Stimulated activated CD8-positive, alpha-beta memory T cell treated with anti-CD3 and anti-CD28 coated beads, Interleukin-4, amount 100 ng/mL, for 48 hours (primary cell): ENCODE data around the gene GNG2.

Source experiments
- DNase-seq: peaks from one replicate; pipeline ENCODE4 v3.0.0-alpha.2; 2020

GNG2 gene

GRCh38 chr14:51951656-51952055, 91.2 kb downstream of the GNG2 start:
- no peak for DNase-seq

GRCh38 chr14:51954031-51954430, 93.6 kb downstream of the GNG2 start:
- no peak for DNase-seq

GRCh38 chr14:51954657-51955056, 94.2 kb downstream of the GNG2 start:
- no peak for DNase-seq

GRCh38 chr14:51957950-51958349, 97.5 kb downstream of the GNG2 start:
- no peak for DNase-seq

GRCh38 chr14:51959928-51960327, 99.5 kb downstream of the GNG2 start:
- no peak for DNase-seq

GRCh38 chr14:51960866-51961265, 100.5 kb downstream of the GNG2 start:
- no peak for DNase-seq

GRCh38 chr14:51962711-51963110, 102.3 kb downstream of the GNG2 start:
- no peak for DNase-seq

- DNase-seq, result no peak
Observed at GRCh38 chr14:51963286-51963685, 102.9 kb downstream of the GNG2 start.

- no peak for DNase-seq
Observed at GRCh38 chr14:51967521-51967920, 107.1 kb downstream of the GNG2 start.

- no peak for DNase-seq
Observed at GRCh38 chr14:51969852-51970540, 109.6 kb downstream of the GNG2 start.

GRCh38 chr14:51972566-51972965, 112.2 kb downstream of the GNG2 start:
- DNase-seq, result no peak

- no peak for DNase-seq
Observed at GRCh38 chr14:51977075-51977474, 116.7 kb downstream of the GNG2 start.

GRCh38 chr14:51978681-51979085, 118.3 kb downstream of the GNG2 start:
- DNase-seq, result no peak

- peak; percentile 94 for DNase-seq
Observed at GRCh38 chr14:51979088-51979709, 118.8 kb downstream of the GNG2 start.

- DNase-seq, result no peak
Observed at GRCh38 chr14:51981218-51981854, 120.9 kb downstream of the GNG2 start.

- DNase-seq, result no peak
Observed at GRCh38 chr14:51988221-51988620, 127.8 kb downstream of the GNG2 start.

GRCh38 chr14:51989293-51990234, 129.2 kb downstream of the GNG2 start, which contains the start of gene RTRAF:
TSS of gene RTRAF (plus strand) at chr14:51989546. CDS start at chr14:51989640, 94 bp downstream.
- DNase-seq, result peak; percentile 93

- DNase-seq, result no peak
Observed at GRCh38 chr14:51990488-51990887, 130.1 kb downstream of the GNG2 start.

GRCh38 chr14:51993285-51993920, 133.0 kb downstream of the GNG2 start:
- no peak for DNase-seq

GRCh38 chr14:51996148-51996746, 135.8 kb downstream of the GNG2 start:
- DNase-seq, result no peak

- no peak for DNase-seq
Observed at GRCh38 chr14:51998348-51998747, 137.9 kb downstream of the GNG2 start.

GRCh38 chr14:51999084-51999483, 138.7 kb downstream of the GNG2 start:
- DNase-seq, result no peak
